K562 (cell line): Measurements from ENCODE around the gene MPIG6B. TPM values are rescaled to one million over a fixed set of nuclear protein-coding genes. Genes with fewer than 3 reads are reported as not detected.

Experiments used
- BACH1 ChIP-seq: fragments of 200-800 bp; sonication (Bioruptor generic); IDR thresholded peaks from 2 replicates; pipeline ENCODE4 v1.6.1; 2016; ENCODE audit warnings: missing genetic modification characterization, missing compliant biosample characterization
- CBFA2T2 ChIP-seq: fragments of 450-650 bp; conservative IDR thresholded peaks from 2 replicates; pipeline ENCODE4 v1.6.1; 2017; ENCODE audit warnings: mild to moderate bottlenecking
- CBX8 ChIP-seq: fragments of 200-600 bp; sonication (generic); IDR thresholded peaks from 2 replicates; pipeline ENCODE4 v1.6.1; 2012; ENCODE audit warnings: borderline replicate concordance, mixed run types, low read depth, mild to moderate bottlenecking, moderate library complexity, mixed read lengths, low read length, control low read depth, inconsistent platforms; ENCODE audit not compliant: poor library complexity, severe bottlenecking; ENCODE audit errors: extremely low read depth
- EWSR1 ChIP-seq: fragments of 450-650 bp; IDR thresholded peaks from 2 replicates; pipeline ENCODE4 v1.6.1; 2018; ENCODE audit warnings: borderline replicate concordance, mild to moderate bottlenecking, low read depth, moderate library complexity; ENCODE audit not compliant: partially characterized antibody
- KAT2B ChIP-seq: IDR thresholded peaks from one replicate; pipeline ENCODE4 v1.6.1; 2012; ENCODE audit warnings: low read depth, mild to moderate bottlenecking, control low read depth, inconsistent platforms, low read length, moderate library complexity
- MAFF ChIP-seq: IDR thresholded peaks from 2 replicates; pipeline ENCODE4 v1.6.1; 2012; ENCODE audit warnings: low read length, improper control_type of control experiment
- MEIS2 ChIP-seq: fragments of 450-650 bp; IDR thresholded peaks from 2 replicates; pipeline ENCODE4 v1.6.1; 2014; ENCODE audit warnings: mild to moderate bottlenecking; ENCODE audit not compliant: partially characterized antibody
- MYC ChIP-seq, 2 experiments: fragments of 250-450 bp in 1 of 2; sonication (Bioruptor Pico) in 1 of 2; IDR thresholded peaks; 2 replicates each; pipeline versions ENCODE4 v1.5.1 to v1.6.1; 2012 to 2021; ENCODE audit warnings: low read depth in 2 of 2, borderline replicate concordance in 1 of 2, improper control_type of control experiment in 1 of 2, low read length in 1 of 2, mild to moderate bottlenecking in 1 of 2, moderate library complexity in 1 of 2
- POLR2AphosphoS5 ChIP-seq: IDR thresholded peaks from 2 replicates; pipeline ENCODE4 v1.6.1; 2011; ENCODE audit warnings: mild to moderate bottlenecking, low read depth, low read length, moderate library complexity; ENCODE audit not compliant: control insufficient read depth, insufficient read depth
- SP2 ChIP-seq: IDR thresholded peaks from 2 replicates; pipeline ENCODE4 v1.6.1; 2011; ENCODE audit warnings: mild to moderate bottlenecking, low read depth, low read length, moderate library complexity; ENCODE audit not compliant: poor library complexity, severe bottlenecking; ENCODE audit errors: extremely low read depth
- TRIM28 ChIP-seq: fragments of 450-650 bp; IDR thresholded peaks from 2 replicates; pipeline ENCODE4 v1.6.1; 2017
- ZNF239 ChIP-seq: fragments of 250-450 bp; sonication (Bioruptor Pico); IDR thresholded peaks from 2 replicates; pipeline ENCODE4 v1.4.0; 2020; ENCODE audit warnings: mild to moderate bottlenecking
- ZSCAN32 ChIP-seq: fragments of 450-650 bp; formaldehyde crosslinking; IDR thresholded peaks from 2 replicates; pipeline ENCODE4 v1.4.0; 2020; ENCODE audit warnings: mild to moderate bottlenecking, moderate library complexity
- polyA plus RNA-seq, 8 experiments: library from polyadenylated mRNA; depleted of rRNA in 4 of 8; stranded (reverse) in 5 of 8; unstranded in 3 of 8; fragments of >200 nt; fragmentation: Nextera tagmentation in 2 of 8; fragmentation: Illumina TruSeq in 1 of 8; extraction: Ambion mirVana in 2 of 8; extraction: Trizol in 1 of 8; gene quantifications; 2 replicates each; pipeline versions ENCODE4 v1.2.1 to v1.2.3, GENCODE V29; 2011 to 2014; ENCODE audit warnings: inconsistent platforms in 1 of 8, missing spikeins in 1 of 8
- total RNA-seq, 7 experiments: library from RNA; depleted of rRNA in 6 of 7; stranded (reverse); fragments of >200 nt in 6 of 7; fragmentation: Illumina TruSeq in 2 of 7; extraction: Trizol in 2 of 7; gene quantifications; 2 replicates each; pipeline versions ENCODE4 v1.2.1 to v1.2.3, GENCODE V29; 2011 to 2021; ENCODE audit warnings: low replicate concordance in 1 of 7
- TF ChIP-seq, protein P1 (sequence below): IDR thresholded peaks from 3 replicates; pipeline ENCODE4 v1.6.1; 2011; ENCODE audit warnings: borderline replicate concordance, mild to moderate bottlenecking; ENCODE audit not compliant: insufficient read length, insufficient read depth
- TF ChIP-seq, protein P2 (sequence below): sonication (generic); formaldehyde crosslinking; IDR thresholded peaks from 2 replicates; pipeline ENCODE4 v1.8.1; 2022; ENCODE audit warnings: missing genetic modification reagents
- TF ChIP-seq, protein P3 (sequence below): sonication (generic); formaldehyde crosslinking; IDR thresholded peaks from 2 replicates; pipeline ENCODE4 v1.8.1; 2023; ENCODE audit warnings: mild to moderate bottlenecking, missing genetic modification reagents
- TF ChIP-seq, protein P4 (sequence below): sonication (generic); formaldehyde crosslinking; IDR thresholded peaks from 2 replicates; pipeline ENCODE4 v1.8.0; 2023; ENCODE audit warnings: missing genetic modification reagents, mild to moderate bottlenecking, borderline replicate concordance

Gene MPIG6B
- total and polyA plus RNA-seq, 9 of the 15 experiments (the other 6 are each of a cell fraction or from before 2014, with no cell fraction given): 0.11 to 1.2 (median 0.28) TPM; not detected in 1

DNA sequence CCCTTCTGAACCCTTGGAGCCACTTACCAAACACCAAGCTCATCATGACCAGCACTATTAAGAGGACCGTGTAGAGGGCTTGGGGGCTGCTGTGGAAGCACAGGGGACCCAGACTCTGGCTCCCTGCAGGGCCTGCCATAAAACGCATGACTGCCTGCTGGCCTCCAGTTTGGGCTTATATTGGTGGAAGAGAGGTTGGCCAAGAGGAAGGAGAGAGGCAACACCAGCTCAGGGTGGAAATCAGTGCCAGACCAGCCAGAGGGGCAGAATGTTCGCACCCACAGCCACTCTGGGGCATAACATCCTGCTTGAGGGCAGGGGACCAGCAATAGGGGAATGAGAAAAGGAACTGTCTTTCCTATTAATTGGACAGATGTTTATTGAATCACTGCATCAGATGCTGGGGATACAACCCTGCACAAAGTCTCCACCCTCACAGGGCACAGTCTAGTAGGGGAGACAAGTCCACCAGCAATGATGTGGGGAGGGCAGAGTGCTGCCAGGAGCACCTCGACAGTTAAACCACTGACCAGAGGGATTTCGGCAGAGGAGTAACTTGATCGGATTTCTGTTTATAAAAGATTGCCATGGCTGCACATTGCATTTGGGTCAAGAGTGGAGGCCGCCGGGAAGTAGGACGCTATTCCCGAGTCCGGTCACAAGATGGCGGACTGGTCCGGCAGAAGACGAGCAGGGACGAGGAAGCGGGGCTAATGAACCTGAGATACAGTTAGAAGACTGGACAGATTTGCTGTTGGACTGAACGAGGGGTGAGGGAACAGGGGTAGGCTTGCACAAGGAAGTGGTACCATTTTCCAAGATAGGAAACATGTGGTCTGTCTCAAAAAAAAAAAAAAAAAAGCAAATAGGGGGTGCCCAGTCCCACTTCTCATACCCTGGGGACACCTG, 42.7 kb upstream of the MPIG6B start, which contains the start of gene LY6G5C (continued):
- TF ChIP-seq, protein P1, sequence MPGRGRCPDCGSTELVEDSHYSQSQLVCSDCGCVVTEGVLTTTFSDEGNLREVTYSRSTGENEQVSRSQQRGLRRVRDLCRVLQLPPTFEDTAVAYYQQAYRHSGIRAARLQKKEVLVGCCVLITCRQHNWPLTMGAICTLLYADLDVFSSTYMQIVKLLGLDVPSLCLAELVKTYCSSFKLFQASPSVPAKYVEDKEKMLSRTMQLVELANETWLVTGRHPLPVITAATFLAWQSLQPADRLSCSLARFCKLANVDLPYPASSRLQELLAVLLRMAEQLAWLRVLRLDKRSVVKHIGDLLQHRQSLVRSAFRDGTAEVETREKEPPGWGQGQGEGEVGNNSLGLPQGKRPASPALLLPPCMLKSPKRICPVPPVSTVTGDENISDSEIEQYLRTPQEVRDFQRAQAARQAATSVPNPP: no peak
- TF ChIP-seq MYC (IDR thresholded peaks at IDR 0.05; ENCODE audit: low read depth, low read length) (0 out of 2 replicates have a peak, but pooled peaks have one; percentile 44), MYC (CRISPR knock-in tag; IDR thresholded peaks at IDR 0.05; ENCODE audit: borderline replicate concordance, low read depth) (no peak), ZNF239 (peak; percentile 38), EWSR1 (no peak), ZSCAN32 (CRISPR knock-in tag) (no peak), CBFA2T2 (no peak), BACH1 (tag) (no peak), KAT2B (no peak), CBX8 (no peak), TRIM28 (no peak), MEIS2 (no peak), MAFF (no peak), SP2 (no peak), POLR2AphosphoS5 (no peak)
- TF ChIP-seq, protein P2, sequence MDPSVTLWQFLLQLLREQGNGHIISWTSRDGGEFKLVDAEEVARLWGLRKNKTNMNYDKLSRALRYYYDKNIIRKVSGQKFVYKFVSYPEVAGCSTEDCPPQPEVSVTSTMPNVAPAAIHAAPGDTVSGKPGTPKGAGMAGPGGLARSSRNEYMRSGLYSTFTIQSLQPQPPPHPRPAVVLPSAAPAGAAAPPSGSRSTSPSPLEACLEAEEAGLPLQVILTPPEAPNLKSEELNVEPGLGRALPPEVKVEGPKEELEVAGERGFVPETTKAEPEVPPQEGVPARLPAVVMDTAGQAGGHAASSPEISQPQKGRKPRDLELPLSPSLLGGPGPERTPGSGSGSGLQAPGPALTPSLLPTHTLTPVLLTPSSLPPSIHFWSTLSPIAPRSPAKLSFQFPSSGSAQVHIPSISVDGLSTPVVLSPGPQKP (CRISPR knock-in tag): no peak
- TF ChIP-seq, protein P3, sequence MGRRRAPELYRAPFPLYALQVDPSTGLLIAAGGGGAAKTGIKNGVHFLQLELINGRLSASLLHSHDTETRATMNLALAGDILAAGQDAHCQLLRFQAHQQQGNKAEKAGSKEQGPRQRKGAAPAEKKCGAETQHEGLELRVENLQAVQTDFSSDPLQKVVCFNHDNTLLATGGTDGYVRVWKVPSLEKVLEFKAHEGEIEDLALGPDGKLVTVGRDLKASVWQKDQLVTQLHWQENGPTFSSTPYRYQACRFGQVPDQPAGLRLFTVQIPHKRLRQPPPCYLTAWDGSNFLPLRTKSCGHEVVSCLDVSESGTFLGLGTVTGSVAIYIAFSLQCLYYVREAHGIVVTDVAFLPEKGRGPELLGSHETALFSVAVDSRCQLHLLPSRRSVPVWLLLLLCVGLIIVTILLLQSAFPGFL (CRISPR knock-in tag): no peak
- TF ChIP-seq, protein P4, sequence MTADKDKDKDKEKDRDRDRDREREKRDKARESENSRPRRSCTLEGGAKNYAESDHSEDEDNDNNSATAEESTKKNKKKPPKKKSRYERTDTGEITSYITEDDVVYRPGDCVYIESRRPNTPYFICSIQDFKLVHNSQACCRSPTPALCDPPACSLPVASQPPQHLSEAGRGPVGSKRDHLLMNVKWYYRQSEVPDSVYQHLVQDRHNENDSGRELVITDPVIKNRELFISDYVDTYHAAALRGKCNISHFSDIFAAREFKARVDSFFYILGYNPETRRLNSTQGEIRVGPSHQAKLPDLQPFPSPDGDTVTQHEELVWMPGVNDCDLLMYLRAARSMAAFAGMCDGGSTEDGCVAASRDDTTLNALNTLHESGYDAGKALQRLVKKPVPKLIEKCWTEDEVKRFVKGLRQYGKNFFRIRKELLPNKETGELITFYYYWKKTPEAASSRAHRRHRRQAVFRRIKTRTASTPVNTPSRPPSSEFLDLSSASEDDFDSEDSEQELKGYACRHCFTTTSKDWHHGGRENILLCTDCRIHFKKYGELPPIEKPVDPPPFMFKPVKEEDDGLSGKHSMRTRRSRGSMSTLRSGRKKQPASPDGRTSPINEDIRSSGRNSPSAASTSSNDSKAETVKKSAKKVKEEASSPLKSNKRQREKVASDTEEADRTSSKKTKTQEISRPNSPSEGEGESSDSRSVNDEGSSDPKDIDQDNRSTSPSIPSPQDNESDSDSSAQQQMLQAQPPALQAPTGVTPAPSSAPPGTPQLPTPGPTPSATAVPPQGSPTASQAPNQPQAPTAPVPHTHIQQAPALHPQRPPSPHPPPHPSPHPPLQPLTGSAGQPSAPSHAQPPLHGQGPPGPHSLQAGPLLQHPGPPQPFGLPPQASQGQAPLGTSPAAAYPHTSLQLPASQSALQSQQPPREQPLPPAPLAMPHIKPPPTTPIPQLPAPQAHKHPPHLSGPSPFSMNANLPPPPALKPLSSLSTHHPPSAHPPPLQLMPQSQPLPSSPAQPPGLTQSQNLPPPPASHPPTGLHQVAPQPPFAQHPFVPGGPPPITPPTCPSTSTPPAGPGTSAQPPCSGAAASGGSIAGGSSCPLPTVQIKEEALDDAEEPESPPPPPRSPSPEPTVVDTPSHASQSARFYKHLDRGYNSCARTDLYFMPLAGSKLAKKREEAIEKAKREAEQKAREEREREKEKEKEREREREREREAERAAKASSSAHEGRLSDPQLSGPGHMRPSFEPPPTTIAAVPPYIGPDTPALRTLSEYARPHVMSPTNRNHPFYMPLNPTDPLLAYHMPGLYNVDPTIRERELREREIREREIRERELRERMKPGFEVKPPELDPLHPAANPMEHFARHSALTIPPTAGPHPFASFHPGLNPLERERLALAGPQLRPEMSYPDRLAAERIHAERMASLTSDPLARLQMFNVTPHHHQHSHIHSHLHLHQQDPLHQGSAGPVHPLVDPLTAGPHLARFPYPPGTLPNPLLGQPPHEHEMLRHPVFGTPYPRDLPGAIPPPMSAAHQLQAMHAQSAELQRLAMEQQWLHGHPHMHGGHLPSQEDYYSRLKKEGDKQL: no peak
